ENCODE results near the gene UBL7. TPM values are rescaled to one million over a fixed set of nuclear protein-coding genes. Genes with fewer than 3 reads are reported as not detected.

Gene UBL7
- total and polyA plus RNA-seq, 2 experiments from 2014 or later, result 70.4 to 78.6 TPM

- Histone ChIP-seq H3K9ac (peak overlapping the region; percentile 28; the same call in 1 of the 2 replicates), H3F3A (ENCODE audit: insufficient read depth) (peaks cover 71% of the 10 kb centered on the region), H4K20me1 (ENCODE audit: insufficient read depth) (no peaks in the 10 kb centered on the region), H3K27me3 (replicated peaks; ENCODE audit: insufficient read depth) (no peaks in the 10 kb centered on the region), H3K9me3 (ENCODE audit: low read depth) (no peaks in the 10 kb centered on the region), H3K36me3 (ENCODE audit: low read depth) (no peaks in the 10 kb centered on the region), H3K4me2 (ENCODE audit: unreplicated experiment) (peak overlapping the region; percentile 23), H3K27ac (peak overlapping the region; percentile 66), H3K4me1 (ENCODE audit: insufficient read depth) (peaks cover 71% of the 10 kb centered on the region), H3K79me2 (ENCODE audit: insufficient read depth) (no peaks in the 10 kb centered on the region), H3K4me3 (no peak overlapping the region), H3K9me2 (ENCODE audit: insufficient read depth) (no peaks in the 10 kb centered on the region), H2AFZ (no peak overlapping the region)
- in situ Hi-C loops (cut with MboI), result no loop called here
- DNase-seq, result peak; percentile 63
- no peak for TF ChIP-seq EZH2 (IDR thresholded peaks at IDR 0.05; ENCODE audit: insufficient read depth, poor library complexity, severe bottlenecking)
- no peak for TF ChIP-seq EZH2phosphoT487 (IDR thresholded peaks at IDR 0.05; ENCODE audit: insufficient read depth, low read depth)
- WGBS, 2 experiments (ENCODE audit: low coverage in 1 of 2, low lambda C conversion rate in 2 of 2, missing lambda C conversion rate in 2 of 2), result 17 to 21% methylated on average over 5 of the region's 5 CpGs
Measured at GRCh38 chr15:74399511-74400312, 61.2 kb downstream of the UBL7 start.

GRCh38 chr15:74399100-74399499 is 61.9 kb downstream of the UBL7 start:
- no peaks in the 10 kb centered on the region for H3K27me3 ChIP-seq (replicated peaks; ENCODE audit: insufficient read depth)
- peaks cover 72% of the 10 kb centered on the region for H3F3A ChIP-seq (ENCODE audit: insufficient read depth)
- H3K4me3 ChIP-seq, result no peak overlapping the region
- no peak overlapping the region for H2AFZ ChIP-seq
- no peak for DNase-seq
- in situ Hi-C loops (cut with MboI), result no loop called here
- H3K27ac ChIP-seq, result no peak overlapping the region
- H3K9ac ChIP-seq, result no peak overlapping the region
- no peaks in the 10 kb centered on the region for H4K20me1 ChIP-seq (ENCODE audit: insufficient read depth)
- no peaks in the 10 kb centered on the region for H3K9me3 ChIP-seq (ENCODE audit: low read depth)
- no peaks in the 10 kb centered on the region for H3K9me2 ChIP-seq (ENCODE audit: insufficient read depth)
- no peak for TF ChIP-seq EZH2phosphoT487 (IDR thresholded peaks at IDR 0.05; ENCODE audit: insufficient read depth, low read depth)
- no peak for TF ChIP-seq EZH2 (IDR thresholded peaks at IDR 0.05; ENCODE audit: insufficient read depth, poor library complexity, severe bottlenecking)
- no peaks in the 10 kb centered on the region for H3K79me2 ChIP-seq (ENCODE audit: insufficient read depth)
- H3K4me1 ChIP-seq (ENCODE audit: insufficient read depth), result peaks cover 72% of the 10 kb centered on the region
- no peak overlapping the region for H3K4me2 ChIP-seq (ENCODE audit: unreplicated experiment)
- 97 to 100% methylated on average over 3 of the region's 3 CpGs for WGBS, 2 experiments (ENCODE audit: low coverage in 1 of 2, low lambda C conversion rate in 2 of 2, missing lambda C conversion rate in 2 of 2)
- H3K36me3 ChIP-seq (ENCODE audit: low read depth), result no peaks in the 10 kb centered on the region

DNA sequence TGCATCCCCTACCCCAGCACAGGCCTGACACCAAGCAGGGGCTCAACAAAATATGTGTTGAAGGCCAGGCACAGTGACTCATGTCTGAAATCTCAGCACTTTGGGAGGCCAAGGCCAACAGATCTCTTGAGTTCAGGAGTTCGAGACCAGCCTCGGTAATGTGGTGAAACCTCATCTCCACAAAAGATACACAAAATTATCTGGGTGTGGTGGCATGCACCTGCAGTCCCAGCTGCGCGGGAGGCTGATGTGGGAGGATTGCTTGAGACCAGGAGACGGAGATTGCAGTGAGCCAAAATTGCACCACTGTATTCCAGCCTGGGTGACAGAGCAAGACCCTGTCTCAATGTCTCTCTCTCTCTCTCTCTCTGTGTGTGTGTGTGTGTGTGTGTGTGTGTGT is 62.8 kb downstream of the UBL7 start:
- no peaks in the 10 kb centered on the region for H3K9me2 ChIP-seq (ENCODE audit: insufficient read depth)
- H3K27ac ChIP-seq, result peak overlapping the region; percentile 87
- DNase-seq, result no peak
- no peak overlapping the region for H3K4me3 ChIP-seq
- peaks cover 67% of the 10 kb centered on the region for H3K4me1 ChIP-seq (ENCODE audit: insufficient read depth)
- no peak overlapping the region for H2AFZ ChIP-seq
- 94 to 98% methylated on average over 5 of the region's 5 CpGs for WGBS, 2 experiments (ENCODE audit: low coverage in 1 of 2, low lambda C conversion rate in 2 of 2, missing lambda C conversion rate in 2 of 2)
- H3K36me3 ChIP-seq (ENCODE audit: low read depth), result no peaks in the 10 kb centered on the region
- H3F3A ChIP-seq (ENCODE audit: insufficient read depth), result peaks cover 81% of the 10 kb centered on the region
- H3K4me2 ChIP-seq (ENCODE audit: unreplicated experiment), result no peak overlapping the region
- TF ChIP-seq EZH2phosphoT487 (IDR thresholded peaks at IDR 0.05; ENCODE audit: insufficient read depth, low read depth) (no peak), EZH2 (IDR thresholded peaks at IDR 0.05; ENCODE audit: insufficient read depth, poor library complexity, severe bottlenecking) (no peak)
- no peaks in the 10 kb centered on the region for H3K27me3 ChIP-seq (replicated peaks; ENCODE audit: insufficient read depth)
- H3K9ac ChIP-seq, result no peak overlapping the region
- H4K20me1 ChIP-seq (ENCODE audit: insufficient read depth), result no peaks in the 10 kb centered on the region
- H3K9me3 ChIP-seq (ENCODE audit: low read depth), result no peaks in the 10 kb centered on the region
- in situ Hi-C loops (cut with MboI), result no loop called here
- H3K79me2 ChIP-seq (ENCODE audit: insufficient read depth), result no peaks in the 10 kb centered on the region

- H4K20me1 ChIP-seq (ENCODE audit: insufficient read depth), result no peaks in the 10 kb centered on the region
- no peaks in the 10 kb centered on the region for H3K9me2 ChIP-seq (ENCODE audit: insufficient read depth)
- no peak overlapping the region for H3K4me3 ChIP-seq
- H3F3A ChIP-seq (ENCODE audit: insufficient read depth), result peaks cover 86% of the 10 kb centered on the region
- no peaks in the 10 kb centered on the region for H3K27me3 ChIP-seq (replicated peaks; ENCODE audit: insufficient read depth)
- H3K4me1 ChIP-seq (ENCODE audit: insufficient read depth), result peaks cover 74% of the 10 kb centered on the region
- H3K9me3 ChIP-seq (ENCODE audit: low read depth), result no peaks in the 10 kb centered on the region
- H3K36me3 ChIP-seq (ENCODE audit: low read depth), result no peaks in the 10 kb centered on the region
- no peaks in the 10 kb centered on the region for H3K79me2 ChIP-seq (ENCODE audit: insufficient read depth)
- H3K4me2 ChIP-seq (ENCODE audit: unreplicated experiment), result peak overlapping the region; percentile 57
- WGBS, 2 experiments (ENCODE audit: low coverage in 1 of 2, low lambda C conversion rate in 2 of 2, missing lambda C conversion rate in 2 of 2), result 82 to 86% methylated on average over 5 to 6 of the region's 6 CpGs
- no peak overlapping the region for H2AFZ ChIP-seq
- no peak for TF ChIP-seq EZH2phosphoT487 (IDR thresholded peaks at IDR 0.05; ENCODE audit: insufficient read depth, low read depth)
- TF ChIP-seq EZH2 (IDR thresholded peaks at IDR 0.05; ENCODE audit: insufficient read depth, poor library complexity, severe bottlenecking), result no peak
- peak overlapping the region; percentile 55 for H3K9ac ChIP-seq
- in situ Hi-C loops (cut with MboI), result no loop called here
- no peak for DNase-seq
- peak overlapping the region; percentile 87 for H3K27ac ChIP-seq
Measured at GRCh38 chr15:74397239-74398068, 63.5 kb downstream of the UBL7 start.

All from GM23248 (cell line).